SJSA1 (cell line): ENCODE data around the gene CCDC81. TPM values are rescaled to one million over a fixed set of nuclear protein-coding genes. Genes with fewer than 3 reads are reported as not detected.
"Not testable (repeated sequence)": the region's sequence is repeated elsewhere in the genome, so short reads cannot be mapped to it uniquely, and the experiment has no call there.

Experiments
- DNase-seq, 2 experiments: peaks; one replicate each; pipeline ENCODE4 v3.0.0-alpha.2; 2015 to 2020; ENCODE audit warnings: low spot score in 2 of 2, low read depth in 1 of 2
- H3K27ac ChIP-seq: fragments of 250-450 bp; sonication (Bioruptor Pico); 2 replicates; pipeline ENCODE4 v1.5.1; 2020; ENCODE audit warnings: mild to moderate bottlenecking, moderate library complexity
- H3K27me3 ChIP-seq: fragments of 250-450 bp; sonication (Bioruptor Pico); replicated peaks from 2 replicates; pipeline ENCODE4 v1.5.1; 2020; ENCODE audit warnings: mild to moderate bottlenecking, moderate library complexity
- H3K36me3 ChIP-seq: fragments of 250-450 bp; sonication (Bioruptor Pico); 2 replicates; pipeline ENCODE4 v1.5.1; 2020; ENCODE audit warnings: mild to moderate bottlenecking
- H3K4me1 ChIP-seq: fragments of 250-450 bp; sonication (Bioruptor Pico); replicated peaks from 2 replicates; pipeline ENCODE4 v1.6.1; 2021; ENCODE audit warnings: mild to moderate bottlenecking
- H3K4me3 ChIP-seq: fragments of 250-450 bp; sonication (Bioruptor Pico); 2 replicates; pipeline ENCODE4 v1.5.1; 2020; ENCODE audit warnings: mild to moderate bottlenecking
- H3K9me3 ChIP-seq: fragments of 250-450 bp; sonication (Bioruptor Pico); replicated peaks from 2 replicates; pipeline ENCODE4 v1.5.1; 2020; ENCODE audit warnings: mild to moderate bottlenecking
- total RNA-seq: library from RNA; depleted of rRNA; stranded (reverse); fragments of >200 nt; shearing (Covaris generic); gene quantifications from 2 replicates; pipeline ENCODE4 v1.2.3, GENCODE V29; 2014

CCDC81 gene
- total RNA-seq, 1 experiment from 2014 or later: 18.2 TPM

- H3K4me3 ChIP-seq, H3K9me3 ChIP-seq, DNase-seq, H3K27me3 ChIP-seq, H3K36me3 ChIP-seq, H3K4me1 ChIP-seq, H3K27ac ChIP-seq: not testable (repeated sequence)
These were observed 58.8 kb downstream of the CCDC81 start for GRCh38 chr11:86433361-86434095.

DNA sequence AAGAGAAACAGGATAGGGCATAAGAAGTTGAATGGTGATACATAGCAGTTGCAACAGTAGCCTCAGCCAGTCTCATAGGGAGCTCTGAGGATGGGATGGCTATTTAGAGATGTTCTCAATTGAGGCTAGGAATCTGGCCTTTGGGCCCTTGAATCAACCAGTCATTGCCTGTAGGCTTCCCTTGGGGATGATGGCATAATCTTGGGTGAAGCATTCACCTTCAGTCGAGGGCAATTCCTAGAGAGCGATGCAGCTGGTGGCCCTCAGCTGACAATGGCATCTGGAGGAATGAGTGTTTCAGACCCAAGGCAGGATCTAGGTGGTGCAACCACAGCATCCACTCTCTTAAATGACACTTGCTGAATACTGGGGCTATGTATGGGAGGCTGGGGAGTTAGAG lies 61.0 kb downstream of the CCDC81 start:
- Histone ChIP-seq H3K9me3 (no peaks in the 10 kb centered on the region), H3K36me3 (no peaks in the 10 kb centered on the region), H3K27ac (no peak overlapping the region), H3K27me3 (no peaks in the 10 kb centered on the region), H3K4me3 (no peak overlapping the region), H3K4me1 (no peaks in the 10 kb centered on the region)
- DNase-seq: no peak

DNA sequence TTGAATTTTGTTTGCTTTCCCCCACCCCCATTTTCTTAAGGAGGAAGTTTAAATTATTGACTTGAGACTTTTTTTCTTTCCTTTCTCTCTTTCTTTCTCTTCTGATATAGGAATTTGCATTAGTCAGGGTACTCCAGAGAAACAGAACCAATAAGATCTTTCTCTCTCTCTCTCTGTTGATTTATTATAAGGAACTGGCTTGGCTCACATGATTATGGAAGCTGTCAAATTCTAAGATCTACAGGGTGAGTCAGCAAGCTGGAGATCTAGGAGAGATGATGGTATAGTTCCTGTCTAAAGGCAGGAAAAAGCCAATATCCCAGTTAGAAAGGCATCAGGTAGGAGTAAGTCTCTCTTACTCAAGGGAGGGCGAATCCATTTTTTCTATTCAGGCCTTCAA lies 64.0 kb downstream of the CCDC81 start:
- DNase-seq: no peak
- peaks cover 9% of the 10 kb centered on the region for H3K4me1 ChIP-seq
- H3K27ac ChIP-seq: no peak overlapping the region
- H3K4me3 ChIP-seq: no peak overlapping the region
- no peaks in the 10 kb centered on the region for H3K27me3 ChIP-seq
- no peaks in the 10 kb centered on the region for H3K36me3 ChIP-seq
- H3K9me3 ChIP-seq: no peaks in the 10 kb centered on the region

- Histone ChIP-seq H3K36me3 (no peaks in the 10 kb centered on the region), H3K4me3 (no peak overlapping the region), H3K27me3 (no peaks in the 10 kb centered on the region), H3K4me1 (peaks cover 9% of the 10 kb centered on the region), H3K27ac (no peak overlapping the region), H3K9me3 (no peaks in the 10 kb centered on the region)
- no peak for DNase-seq
These were observed 65.6 kb downstream of the CCDC81 start for GRCh38 chr11:86440305-86440716.

DNA sequence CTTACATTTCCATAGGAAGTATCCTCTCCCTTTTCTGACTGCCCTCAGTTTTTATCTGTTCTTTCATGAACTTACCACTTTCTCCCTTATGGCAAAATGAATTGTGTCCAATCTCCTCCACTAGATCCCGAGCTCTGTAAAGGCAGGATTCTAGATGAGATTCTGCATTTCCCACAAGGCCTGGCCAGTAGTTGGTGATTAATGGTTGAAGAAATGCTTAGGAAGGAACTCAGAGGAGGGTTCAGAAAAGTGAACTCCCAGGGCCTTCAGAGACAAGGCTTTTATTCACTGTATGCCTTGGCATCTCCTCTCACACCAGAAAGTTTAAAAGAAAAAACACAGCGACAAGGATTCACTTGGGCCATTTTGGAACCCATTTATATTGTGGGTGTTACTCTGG lies 66.2 kb downstream of the CCDC81 start:
- H3K4me1 ChIP-seq: peaks cover 9% of the 10 kb centered on the region
- no peak for DNase-seq
- no peaks in the 10 kb centered on the region for H3K9me3 ChIP-seq
- no peaks in the 10 kb centered on the region for H3K27me3 ChIP-seq
- H3K27ac ChIP-seq: no peak overlapping the region
- H3K4me3 ChIP-seq: no peak overlapping the region
- no peaks in the 10 kb centered on the region for H3K36me3 ChIP-seq

DNA sequence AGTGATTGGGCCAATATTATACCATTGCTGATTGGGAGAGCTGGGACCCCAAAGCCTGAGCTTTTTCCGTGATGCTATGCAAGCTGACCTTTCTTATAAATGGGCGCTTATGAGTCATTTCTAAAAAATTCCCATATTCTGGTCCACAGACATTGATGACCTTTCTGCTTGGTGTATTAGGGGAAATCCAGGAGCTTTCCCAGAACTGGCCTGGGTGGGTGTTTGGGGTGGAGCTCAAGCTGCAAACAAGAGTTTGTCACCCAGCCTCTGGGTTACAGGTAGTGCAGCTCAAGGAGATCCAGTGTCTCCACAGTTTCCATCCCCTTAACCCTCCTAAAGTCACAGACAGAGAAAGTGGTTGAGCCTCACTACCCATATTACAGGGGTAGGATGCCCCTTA lies 67.7 kb downstream of the CCDC81 start:
- Histone ChIP-seq H3K4me3 (no peak overlapping the region), H3K4me1 (peaks cover 9% of the 10 kb centered on the region), H3K27me3 (no peaks in the 10 kb centered on the region), H3K9me3 (no peaks in the 10 kb centered on the region), H3K36me3 (no peaks in the 10 kb centered on the region), H3K27ac (no peak overlapping the region)
- DNase-seq: peak in 1 of 2 experiments; percentile 16

DNA sequence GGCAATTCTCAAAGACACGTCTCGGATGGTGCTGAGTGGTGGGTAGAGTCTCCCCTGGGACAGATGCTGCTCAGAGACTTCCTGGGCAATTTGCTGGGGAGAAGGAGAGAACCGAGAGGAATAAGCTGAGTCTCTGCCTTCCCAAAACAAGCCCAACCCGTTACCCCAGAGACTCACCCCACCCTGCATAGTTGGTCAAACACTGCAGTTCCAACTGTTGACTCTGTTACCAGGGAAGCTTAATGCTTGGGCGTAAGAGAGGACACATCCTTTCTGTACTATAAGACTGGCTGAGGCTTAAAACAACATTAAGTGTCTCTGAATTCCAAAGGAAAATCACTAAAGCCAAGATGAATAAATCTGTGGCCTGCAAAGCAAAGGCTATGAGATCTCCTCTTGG lies 68.1 kb downstream of the CCDC81 start:
- Histone ChIP-seq H3K4me1 (peaks cover 9% of the 10 kb centered on the region), H3K36me3 (no peaks in the 10 kb centered on the region), H3K4me3 (no peak overlapping the region), H3K27me3 (no peaks in the 10 kb centered on the region), H3K9me3 (no peaks in the 10 kb centered on the region), H3K27ac (no peak overlapping the region)
- no peak for DNase-seq

DNA sequence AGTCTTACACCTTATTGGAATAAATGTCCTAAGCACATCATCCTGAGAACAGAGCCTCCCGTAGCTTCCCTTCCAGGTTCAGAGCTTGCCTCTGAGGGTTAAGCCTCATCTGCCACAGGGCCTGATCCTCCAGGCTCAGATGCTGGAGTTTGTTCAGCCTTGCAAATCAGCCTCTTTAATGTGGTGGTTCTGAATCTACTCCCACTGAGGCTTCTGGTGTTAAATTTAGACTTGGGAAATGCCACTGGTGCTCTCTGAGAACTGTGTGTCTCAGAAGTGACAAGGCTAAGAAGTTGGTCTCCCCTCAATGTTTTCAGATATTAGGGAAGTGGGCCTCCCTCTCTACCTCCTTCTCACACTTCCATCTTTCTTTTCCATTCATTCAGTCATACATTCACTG lies 68.7 kb downstream of the CCDC81 start:
- H3K27me3 ChIP-seq: no peaks in the 10 kb centered on the region
- no peaks in the 10 kb centered on the region for H3K36me3 ChIP-seq
- peaks cover 9% of the 10 kb centered on the region for H3K4me1 ChIP-seq
- no peaks in the 10 kb centered on the region for H3K9me3 ChIP-seq
- no peak overlapping the region for H3K27ac ChIP-seq
- no peak for DNase-seq
- no peak overlapping the region for H3K4me3 ChIP-seq

DNA sequence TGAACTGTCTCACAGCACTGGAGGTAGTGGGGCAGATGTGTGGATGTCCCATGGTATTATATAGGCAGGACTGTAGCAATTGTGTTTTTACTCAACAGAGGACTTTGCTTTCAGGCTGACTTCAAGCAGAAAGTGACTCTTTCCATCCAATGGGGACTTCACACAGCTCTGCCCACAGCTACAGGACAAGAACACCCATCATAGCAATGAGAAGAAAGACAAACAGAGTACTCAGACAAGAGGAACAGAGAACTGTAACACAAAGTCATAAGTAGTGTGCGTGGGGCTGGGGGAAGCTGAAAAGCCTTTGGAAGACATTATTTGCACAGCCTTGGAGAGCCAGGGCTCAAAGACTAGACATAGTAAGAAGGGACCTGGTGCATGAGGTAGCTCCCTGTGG lies 70.3 kb downstream of the CCDC81 start:
- H3K4me1 ChIP-seq: peaks cover 9% of the 10 kb centered on the region
- no peaks in the 10 kb centered on the region for H3K36me3 ChIP-seq
- no peaks in the 10 kb centered on the region for H3K9me3 ChIP-seq
- DNase-seq: no peak
- no peak overlapping the region for H3K27ac ChIP-seq
- no peak overlapping the region for H3K4me3 ChIP-seq
- H3K27me3 ChIP-seq: no peaks in the 10 kb centered on the region

DNA sequence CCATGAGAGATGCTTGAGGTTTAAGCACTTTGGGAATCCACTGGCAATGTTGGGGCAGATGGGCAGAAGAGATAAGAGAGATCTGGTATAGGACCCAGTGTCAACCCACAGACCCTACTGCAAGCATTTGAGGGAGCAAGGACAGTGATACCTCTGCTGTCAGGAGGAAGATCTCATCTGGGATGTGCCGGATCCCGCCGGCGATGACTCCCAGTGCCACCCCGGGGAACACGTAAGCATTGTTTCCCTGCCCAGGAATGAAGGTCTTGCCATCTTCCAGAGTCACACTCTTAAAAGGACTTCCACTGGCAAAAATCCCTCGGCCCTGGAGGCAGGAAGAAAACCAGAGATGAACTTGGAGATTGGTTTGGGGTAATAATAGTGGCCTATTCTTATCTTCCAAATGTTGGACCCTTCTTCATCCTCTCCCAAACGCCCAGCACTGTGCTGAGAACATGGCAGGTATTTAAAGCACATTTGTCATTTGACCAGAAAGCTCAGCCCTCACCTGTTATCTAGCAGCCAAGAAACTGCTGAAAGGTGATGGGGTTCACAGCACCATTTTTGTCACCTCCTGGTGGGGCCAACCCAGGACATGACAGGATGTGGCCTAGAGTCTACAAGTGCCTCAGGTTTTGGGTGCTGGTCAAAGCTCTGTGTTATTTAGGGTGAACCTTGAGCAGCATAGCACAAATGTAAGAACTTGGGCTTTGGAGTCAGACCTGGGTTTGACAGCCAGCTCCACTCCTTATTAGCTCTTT lies 71.7 kb downstream of the CCDC81 start:
- H3K9me3 ChIP-seq: no peaks in the 10 kb centered on the region
- H3K36me3 ChIP-seq: no peaks in the 10 kb centered on the region
- H3K4me3 ChIP-seq: no peak overlapping the region
- H3K4me1 ChIP-seq: peaks cover 9% of the 10 kb centered on the region
- H3K27me3 ChIP-seq: no peaks in the 10 kb centered on the region
- DNase-seq: no peak
- no peak overlapping the region for H3K27ac ChIP-seq

DNA sequence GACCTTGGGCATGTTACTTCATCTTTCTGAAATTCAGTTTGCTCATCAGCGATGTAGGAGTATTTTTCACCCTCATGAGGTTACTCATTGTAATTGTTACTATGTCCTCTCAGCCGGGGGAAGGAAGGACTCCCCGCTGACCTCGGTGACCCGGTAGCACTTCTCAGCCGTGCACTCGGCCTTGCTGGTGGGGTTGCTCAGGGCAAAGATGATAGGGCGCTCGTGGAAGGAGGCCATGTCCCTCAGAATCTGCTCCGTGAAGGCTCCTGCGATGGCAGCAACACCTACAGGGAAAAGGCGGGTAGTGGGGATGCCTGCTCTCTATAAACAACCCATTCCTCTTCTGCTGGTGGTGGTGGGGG lies 72.2 kb downstream of the CCDC81 start:
- no peaks in the 10 kb centered on the region for H3K36me3 ChIP-seq
- H3K4me1 ChIP-seq: peaks cover 9% of the 10 kb centered on the region
- no peak for DNase-seq
- no peak overlapping the region for H3K27ac ChIP-seq
- no peaks in the 10 kb centered on the region for H3K9me3 ChIP-seq
- no peak overlapping the region for H3K4me3 ChIP-seq
- no peaks in the 10 kb centered on the region for H3K27me3 ChIP-seq

- no peak for DNase-seq
- Histone ChIP-seq H3K27me3 (no peaks in the 10 kb centered on the region), H3K9me3 (no peaks in the 10 kb centered on the region), H3K36me3 (no peaks in the 10 kb centered on the region), H3K4me3 (no peak overlapping the region), H3K4me1 (no peaks in the 10 kb centered on the region; the same call in 1 of the 2 replicates), H3K27ac (no peak overlapping the region)
These were observed 73.2 kb downstream of the CCDC81 start for GRCh38 chr11:86447763-86448480.

DNA sequence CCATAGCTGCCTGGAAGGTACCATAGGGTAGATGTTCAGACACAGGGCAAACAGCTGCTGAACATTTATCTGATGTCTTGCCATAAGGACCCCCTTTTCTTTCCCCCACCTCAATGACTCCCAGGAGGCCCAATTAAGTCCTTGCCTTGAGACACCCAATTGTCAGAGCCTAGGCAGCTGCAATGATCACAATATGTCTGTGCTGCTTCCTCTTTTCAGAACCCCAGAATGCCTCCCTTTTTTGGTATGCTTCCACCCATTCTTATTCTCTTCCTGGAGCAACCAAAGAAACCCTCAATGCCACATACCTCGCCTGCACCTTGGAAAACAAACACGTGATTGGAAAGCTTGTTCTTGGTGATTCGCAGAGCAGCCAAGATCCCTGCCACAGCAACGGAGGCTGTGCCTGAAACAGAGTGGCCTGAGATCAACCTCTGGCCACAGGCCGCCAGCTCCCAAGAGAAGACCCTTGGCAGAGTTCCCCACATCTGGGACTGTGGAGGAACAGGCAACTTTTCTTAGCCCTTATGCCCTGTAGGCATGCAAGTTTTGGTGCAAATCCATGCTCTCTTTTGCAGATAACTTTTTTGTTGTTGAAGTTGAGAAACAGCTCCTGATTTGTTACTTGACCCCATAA lies 75.4 kb downstream of the CCDC81 start:
- Histone ChIP-seq H3K36me3 (no peaks in the 10 kb centered on the region), H3K4me3 (no peak overlapping the region), H3K27ac (no peak overlapping the region), H3K4me1 (no peaks in the 10 kb centered on the region), H3K27me3 (no peaks in the 10 kb centered on the region), H3K9me3 (no peaks in the 10 kb centered on the region)
- no peak for DNase-seq
